ENCODE data around the gene SIRT4.
"Not testable (repeated sequence)": the region's sequence is repeated elsewhere in the genome, so short reads cannot be mapped to it uniquely, and the experiment has no call there.

Gene SIRT4

GRCh38 chr12:120335447-120335846, 33.3 kb downstream of the SIRT4 start:
- DNase-seq (ENCODE audit: low read depth), result not testable (repeated sequence)

DNA sequence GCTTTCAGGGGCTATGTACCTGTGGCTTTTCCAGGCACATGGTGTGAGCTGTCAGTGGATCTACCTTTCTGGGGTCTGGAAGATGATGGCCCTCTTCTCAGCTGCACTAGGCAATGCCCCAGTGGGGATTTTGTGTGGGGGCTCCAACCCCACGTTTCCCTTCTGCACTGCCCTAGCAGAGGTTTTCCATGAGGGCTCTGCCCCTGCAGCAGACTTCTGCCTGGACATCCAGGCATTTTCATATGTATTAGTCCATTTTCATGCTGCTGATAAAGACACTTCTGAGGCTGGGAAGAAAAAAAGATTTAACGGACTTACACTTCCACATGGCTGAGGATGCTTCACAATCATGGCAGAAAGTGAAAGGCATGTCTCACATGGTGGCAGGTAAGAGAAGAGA, 34.3 kb downstream of the SIRT4 start:
- DNase-seq (ENCODE audit: low read depth), result not testable (repeated sequence)

GRCh38 chr12:120337730-120338129, 35.6 kb downstream of the SIRT4 start:
- no peak for DNase-seq (ENCODE audit: low read depth)

DNA sequence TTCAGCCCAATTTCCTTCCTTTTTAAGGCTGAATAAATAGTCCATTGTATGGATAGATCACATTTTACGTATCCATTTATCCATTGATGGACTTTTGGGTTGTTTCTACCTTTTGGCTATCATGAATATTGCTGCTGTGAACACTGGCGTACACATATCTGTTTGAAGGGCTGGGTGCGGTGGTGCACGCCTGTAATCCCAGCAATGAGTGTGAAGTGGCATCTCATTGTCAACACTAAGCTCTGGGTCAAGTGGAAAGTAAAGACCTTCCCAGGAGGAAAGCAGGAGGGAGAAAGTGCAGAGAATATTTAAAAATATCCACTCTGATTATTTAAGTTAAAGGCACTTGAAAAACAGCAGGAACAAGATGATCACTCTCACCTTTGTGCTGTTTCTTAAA, 37.1 kb downstream of the SIRT4 start:
- DNase-seq (ENCODE audit: low read depth), result no peak

GRCh38 chr12:120342175-120343038, 40.3 kb downstream of the SIRT4 start:
- no peak for DNase-seq (ENCODE audit: low read depth)

- DNase-seq (ENCODE audit: low read depth), result no peak
Observed at GRCh38 chr12:120343039-120343537, 41.0 kb downstream of the SIRT4 start.

DNA sequence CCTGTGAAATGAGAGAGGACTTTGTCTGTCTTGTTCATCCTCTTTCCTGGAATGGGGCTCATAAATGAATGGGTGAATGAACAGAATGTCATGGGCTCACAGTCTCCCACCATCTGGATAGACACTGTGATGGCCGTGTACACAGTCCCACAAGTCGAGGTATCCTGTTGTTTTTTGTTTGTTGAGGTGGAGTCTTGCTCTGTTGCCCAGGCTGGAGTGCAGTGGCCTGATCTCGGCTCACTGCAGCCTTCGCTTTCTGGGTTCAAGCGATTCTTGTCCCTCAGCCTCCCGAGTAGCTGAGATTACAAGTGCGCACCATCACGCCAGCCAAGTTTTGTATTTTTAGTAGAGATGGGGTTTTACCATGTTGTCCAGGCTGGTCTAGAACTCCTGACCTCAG, 41.6 kb downstream of the SIRT4 start:
- DNase-seq (ENCODE audit: low read depth), result no peak

DNA sequence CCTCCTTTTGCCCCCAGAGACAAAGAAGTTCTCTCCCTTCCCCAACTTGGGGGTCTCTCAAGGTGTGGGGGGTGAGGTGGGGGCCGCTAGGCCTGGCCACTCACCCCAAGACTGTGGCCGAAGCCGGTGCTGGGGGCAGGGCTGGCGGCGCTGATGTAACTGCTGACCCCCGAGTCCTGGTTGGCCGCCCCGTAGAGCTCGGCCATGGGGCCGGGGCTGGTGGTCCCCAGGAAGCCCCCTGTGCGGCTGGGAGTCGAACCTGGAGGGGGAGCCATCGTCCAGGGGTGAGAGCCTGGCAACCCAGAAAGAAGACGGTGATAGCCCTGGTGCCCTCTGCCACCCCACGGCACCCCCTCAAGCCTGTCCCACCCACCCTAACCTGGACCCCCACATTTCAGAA, 43.9 kb downstream of the SIRT4 start:
- DNase-seq (ENCODE audit: low read depth), result no peak

DNA sequence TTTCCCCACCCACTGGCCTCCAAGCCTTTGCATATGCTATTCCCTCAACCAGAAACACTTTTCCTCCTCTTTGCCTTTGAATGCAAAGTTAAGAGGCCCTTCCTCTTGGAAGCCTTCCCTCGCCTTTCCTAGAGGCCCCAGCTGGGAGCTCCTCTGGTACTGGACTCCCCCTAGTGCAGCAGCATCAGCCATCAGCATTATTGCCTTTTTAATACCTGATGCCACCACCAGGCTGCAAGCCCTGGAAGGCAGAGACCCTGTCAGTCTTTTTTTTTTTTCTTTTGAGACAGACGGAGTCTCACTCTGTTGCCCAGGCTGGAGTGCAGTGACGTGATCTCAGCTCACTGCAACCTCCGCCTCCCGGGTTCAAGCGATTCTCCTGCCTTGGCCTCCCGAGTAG, 44.6 kb downstream of the SIRT4 start:
- no peak for DNase-seq (ENCODE audit: low read depth)

GRCh38 chr12:120347766-120348165, 45.6 kb downstream of the SIRT4 start:
- DNase-seq (ENCODE audit: low read depth), result no peak

DNA sequence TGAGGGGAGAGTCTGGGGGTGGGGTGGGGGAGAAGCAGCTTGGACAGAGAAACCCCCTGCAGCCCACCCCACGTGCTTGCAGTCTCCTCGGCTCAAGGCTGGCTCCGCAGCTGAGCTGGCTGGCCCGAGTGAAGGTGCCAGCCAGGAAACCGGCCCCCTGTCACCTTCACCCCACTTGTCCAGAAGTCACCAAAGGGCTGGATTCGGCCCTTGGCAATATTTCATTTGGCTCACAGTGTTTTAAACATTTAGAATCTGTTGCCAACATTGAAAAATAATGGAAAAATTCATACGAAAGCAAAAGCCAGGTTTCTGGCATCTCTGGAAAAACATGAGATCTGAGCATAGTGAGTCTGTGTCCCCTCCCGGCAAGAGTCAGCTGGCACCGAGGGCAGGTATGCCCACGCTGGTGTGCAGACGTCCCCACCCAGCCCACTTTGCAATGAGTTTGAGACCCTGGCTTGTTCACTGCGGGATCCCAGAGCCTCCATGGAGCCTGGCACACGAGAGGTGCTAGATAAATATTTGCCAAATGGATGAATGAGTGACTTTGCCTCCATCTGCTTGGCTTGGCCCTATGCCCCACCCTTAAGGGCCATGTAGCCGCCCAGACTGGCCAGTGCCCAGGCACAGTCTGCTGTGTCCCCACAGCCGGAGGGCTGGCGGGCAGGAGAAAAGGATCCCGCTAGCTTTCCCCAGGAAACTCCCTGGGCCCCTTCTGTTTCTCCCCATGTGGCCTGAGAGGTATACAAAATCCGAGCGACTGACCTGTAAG, 48.6 kb downstream of the SIRT4 start:
- no peak for DNase-seq (ENCODE audit: low read depth)

DNA sequence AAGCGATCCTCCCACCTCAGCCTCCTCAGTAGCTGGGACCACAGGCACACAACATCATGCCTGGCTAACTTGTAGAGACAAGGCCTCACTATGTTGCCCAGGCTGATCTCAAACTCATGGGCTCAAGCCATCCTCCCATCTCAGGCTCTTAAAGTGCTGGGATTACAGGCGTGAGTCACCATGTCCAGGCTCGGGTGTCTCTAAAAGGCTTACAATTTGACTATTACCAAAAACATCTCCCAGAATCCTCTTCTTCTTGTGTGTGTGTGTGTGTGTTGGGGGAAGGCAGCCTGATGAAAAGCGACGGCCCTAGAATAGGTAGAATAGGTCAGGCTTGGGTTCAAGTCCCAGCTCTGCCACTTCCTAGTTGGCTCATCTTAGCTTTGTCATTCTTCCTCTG, 50.0 kb downstream of the SIRT4 start:
- no peak for DNase-seq (ENCODE audit: low read depth)

- DNase-seq (ENCODE audit: low read depth), result no peak
Observed at GRCh38 chr12:120353136-120353535, 51.0 kb downstream of the SIRT4 start.

DNA sequence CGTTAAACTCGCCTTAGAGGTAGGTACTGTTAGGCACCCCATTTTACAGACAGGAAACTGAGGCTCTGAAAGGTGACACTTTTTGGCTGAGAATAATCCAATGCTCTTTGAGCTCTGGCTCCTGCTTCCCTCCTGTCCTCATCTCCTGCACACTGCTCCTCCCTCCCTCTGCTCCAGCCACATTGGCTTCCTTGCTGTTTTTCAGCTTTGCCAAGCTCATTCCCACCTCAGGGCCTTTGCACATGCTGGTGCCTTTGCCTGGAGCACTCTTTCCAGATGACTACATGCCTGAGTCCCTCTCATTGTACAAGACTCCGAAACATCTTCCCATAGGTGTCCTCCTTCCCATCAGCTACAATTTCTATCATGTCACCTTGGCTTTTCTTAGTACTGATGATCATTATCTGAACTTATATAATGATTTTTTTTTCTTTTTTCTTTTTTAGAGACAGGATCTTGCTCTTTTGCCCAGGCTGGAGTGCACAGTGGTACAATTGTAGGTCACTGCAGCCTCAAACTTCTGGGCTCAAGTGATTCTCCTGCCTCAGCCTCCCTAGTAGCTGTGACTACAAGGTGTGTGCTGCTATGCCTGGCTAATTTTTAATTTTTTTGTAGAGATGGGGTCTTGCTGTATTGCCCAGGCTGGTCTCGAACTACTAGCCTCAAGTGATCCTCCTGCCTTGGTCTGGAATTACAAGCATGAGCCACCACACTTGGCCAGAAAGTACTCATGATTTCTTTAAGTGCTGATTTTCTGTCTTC, 51.6 kb downstream of the SIRT4 start:
- no peak for DNase-seq (ENCODE audit: low read depth)

DNA sequence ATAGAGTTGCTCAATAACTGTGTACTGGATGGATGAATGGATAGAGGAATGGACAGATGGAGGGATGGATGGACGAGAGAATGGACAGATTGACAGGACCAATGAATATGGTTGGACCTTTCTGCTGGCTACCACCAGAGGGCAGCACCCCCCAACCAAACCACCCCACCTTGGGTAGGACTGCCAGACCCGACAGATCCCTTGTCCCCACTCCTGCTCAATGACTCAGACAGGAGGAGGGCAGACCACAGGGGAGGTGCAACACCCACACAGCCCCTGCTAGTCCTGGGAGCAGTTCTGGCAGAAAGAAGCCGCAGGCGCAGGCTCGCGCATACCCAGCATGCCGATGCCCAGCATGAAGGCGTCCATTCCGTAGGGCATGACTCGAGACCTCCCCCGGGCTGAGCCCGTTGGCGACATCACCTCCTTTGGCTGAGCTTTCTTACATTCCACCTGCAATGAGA, 54.5 kb downstream of the SIRT4 start:
- DNase-seq (ENCODE audit: low read depth), result peak; percentile 52

- no peak for DNase-seq (ENCODE audit: low read depth)
Observed at GRCh38 chr12:120357104-120357503, 55.0 kb downstream of the SIRT4 start.

DNA sequence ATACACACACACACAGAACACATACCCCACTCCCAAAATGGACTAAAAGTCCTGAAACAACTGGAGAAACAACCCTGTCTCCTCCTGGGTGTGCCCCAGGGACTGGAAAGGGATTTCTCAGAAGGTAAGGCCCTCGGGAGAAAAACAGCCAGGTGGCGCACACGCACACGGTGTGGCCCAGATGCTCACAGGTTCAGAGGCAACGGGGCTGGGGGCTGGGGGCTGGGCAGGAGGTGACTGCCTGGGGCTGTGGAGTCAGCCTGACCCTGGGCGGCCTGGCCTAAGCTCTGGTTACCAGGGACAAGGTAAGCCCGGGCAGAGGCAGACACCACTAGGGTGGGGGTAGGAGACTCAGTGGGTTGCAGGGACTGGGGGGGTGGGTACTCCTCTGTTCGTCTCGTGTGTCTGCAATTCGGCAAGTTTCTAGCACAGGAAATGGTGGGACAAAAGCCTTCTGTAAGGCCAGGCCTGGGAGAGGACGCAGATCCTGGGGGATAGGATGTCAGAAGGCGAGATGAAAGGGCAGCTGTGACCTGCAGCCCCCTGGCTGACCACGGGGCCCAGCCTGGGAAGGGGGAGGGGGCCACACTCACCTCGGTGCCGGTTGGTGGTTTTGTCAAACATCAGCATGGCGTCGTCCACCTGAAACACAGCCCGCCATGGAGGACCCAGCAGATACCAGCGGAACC, 56.4 kb downstream of the SIRT4 start:
- no peak for DNase-seq (ENCODE audit: low read depth)

DNA sequence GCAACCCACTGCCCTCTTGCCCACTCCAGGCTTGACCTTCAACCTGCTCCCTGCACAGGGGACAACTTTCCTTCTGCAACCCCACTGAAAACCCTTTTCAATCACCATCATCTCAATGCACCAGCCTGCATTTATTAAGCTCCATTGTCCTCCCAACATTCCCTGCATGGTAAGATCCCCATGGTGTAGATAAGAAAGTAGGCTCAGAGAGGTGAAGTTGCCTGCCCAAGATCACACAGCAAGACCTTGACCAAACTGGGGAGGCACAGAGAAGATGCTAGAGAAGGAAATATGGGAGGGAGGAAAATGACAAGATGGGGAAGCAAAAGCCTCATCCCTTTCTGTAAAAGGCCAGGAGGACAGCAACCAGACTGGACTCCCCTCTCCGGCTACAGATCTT, 57.0 kb downstream of the SIRT4 start:
- DNase-seq (ENCODE audit: low read depth), result no peak

DNA sequence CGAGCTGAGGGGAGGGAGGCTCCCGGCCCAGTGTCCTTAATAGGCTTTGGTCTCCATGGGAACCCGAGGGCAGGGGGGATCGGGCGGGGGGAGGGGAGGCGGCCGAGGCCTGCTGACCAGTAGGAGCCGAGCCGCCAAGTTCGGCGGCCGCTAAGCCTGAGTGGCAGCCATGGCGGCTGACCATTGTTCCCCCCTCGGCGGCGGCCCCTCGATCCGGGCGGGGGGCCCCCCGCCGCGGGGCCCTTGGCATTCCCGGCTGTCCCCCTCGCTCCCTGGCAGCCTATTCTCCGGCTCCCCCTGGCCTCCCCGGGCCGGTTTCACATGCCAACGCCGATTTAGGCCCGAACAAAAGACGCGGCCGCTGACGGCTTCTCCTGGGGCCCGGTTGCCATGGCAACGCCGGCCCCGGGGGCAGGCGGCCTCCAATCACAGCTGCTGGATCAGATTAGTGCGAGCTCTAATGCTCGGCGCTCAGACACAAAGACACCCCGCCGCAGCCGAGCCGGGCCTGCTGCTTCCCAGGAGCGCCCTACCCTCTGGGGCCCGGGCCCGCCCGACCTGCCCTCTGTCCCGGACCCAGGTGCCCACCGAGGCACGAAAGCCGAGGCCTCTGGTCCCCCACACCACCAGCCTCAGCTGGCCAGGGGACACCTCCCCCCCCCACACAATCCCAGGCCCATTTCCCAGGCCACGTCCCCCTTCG, 59.5 kb downstream of the SIRT4 start:
- no peak for DNase-seq (ENCODE audit: low read depth)
